MV-4-11 (cell line): Measurements from ENCODE around the gene SOX6.
"Not testable (repeated sequence)": the region's sequence is repeated elsewhere in the genome, so short reads cannot be mapped to it uniquely, and the experiment has no call there.

Experiments used
- DNase-seq: peaks from one replicate; lab custom pipeline; 2025; lab: John Stamatoyannopoulos, UW

SOX6 gene

GRCh38 chr11:16093889-16094653, 262.3 kb downstream of the SOX6 start:
- no peak for DNase-seq

- no peak for DNase-seq
Measured at GRCh38 chr11:16091862-16092261, 264.5 kb downstream of the SOX6 start.

GRCh38 chr11:16089481-16089880, 266.9 kb downstream of the SOX6 start:
- no peak for DNase-seq

GRCh38 chr11:16088774-16089173, 267.6 kb downstream of the SOX6 start:
- DNase-seq: no peak

GRCh38 chr11:16087886-16088285, 268.5 kb downstream of the SOX6 start:
- no peak for DNase-seq

GRCh38 chr11:16086229-16086819, 270.0 kb downstream of the SOX6 start:
- no peak for DNase-seq

GRCh38 chr11:16082095-16083055, 274.0 kb downstream of the SOX6 start:
- no peak for DNase-seq

GRCh38 chr11:16081382-16082094, 274.8 kb downstream of the SOX6 start:
- DNase-seq: no peak

GRCh38 chr11:16080688-16081381, 275.5 kb downstream of the SOX6 start:
- peak; percentile 13 for DNase-seq

- DNase-seq: no peak
Measured at GRCh38 chr11:16078936-16079335, 277.4 kb downstream of the SOX6 start.

GRCh38 chr11:16070573-16070972, 285.8 kb downstream of the SOX6 start:
- no peak for DNase-seq

- not testable (repeated sequence) for DNase-seq
Measured at GRCh38 chr11:16067268-16067667, 289.1 kb downstream of the SOX6 start.

- DNase-seq: no peak
Measured at GRCh38 chr11:16059332-16059731, 297.0 kb downstream of the SOX6 start.

GRCh38 chr11:16058671-16059070, 297.7 kb downstream of the SOX6 start:
- DNase-seq: no peak

- no peak for DNase-seq
Measured at GRCh38 chr11:16052750-16053149, 303.6 kb downstream of the SOX6 start.

GRCh38 chr11:16049611-16050010, 306.7 kb downstream of the SOX6 start:
- no peak for DNase-seq

GRCh38 chr11:16047073-16047472, 309.3 kb downstream of the SOX6 start:
- DNase-seq: no peak

GRCh38 chr11:16043617-16044016, 312.7 kb downstream of the SOX6 start:
- no peak for DNase-seq

- DNase-seq: no peak
Measured at GRCh38 chr11:16041207-16041606, 315.1 kb downstream of the SOX6 start.

- no peak for DNase-seq
Measured at GRCh38 chr11:16040151-16040550, 316.2 kb downstream of the SOX6 start.

- DNase-seq: no peak
Measured at GRCh38 chr11:16037179-16037578, 319.2 kb downstream of the SOX6 start.
